Astrocyte (in vitro differentiated cells and primary cell): ENCODE measurements around the gene RXRB. TPM values are rescaled to one million over a fixed set of nuclear protein-coding genes. Genes with fewer than 3 reads are reported as not detected.

Source experiments
- DNase-seq: peaks from one replicate; pipeline ENCODE4 v3.0.0-alpha.2; 2010; ENCODE audit warnings: low read depth
- FAIRE-seq: peaks from 2 replicates; lab custom pipeline; 2011; peaks lifted over from hg19 to GRCh38; lab: Jason Lieb, UNC
- H2AFZ ChIP-seq: 2 replicates; pipeline ENCODE4 v1.6.0; 2012; ENCODE audit warnings: low read depth, low read length, inconsistent platforms
- H3K27ac ChIP-seq: 2 replicates; pipeline ENCODE4 v1.5.1; 2011; ENCODE audit warnings: low read depth, low read length, inconsistent platforms
- H3K27me3 ChIP-seq: 2 replicates; pipeline ENCODE4 v1.6.0; 2011; ENCODE audit warnings: low read length, inconsistent platforms; ENCODE audit not compliant: insufficient read depth
- H3K36me3 ChIP-seq: 2 replicates; pipeline ENCODE4 v1.5.1; 2011; ENCODE audit warnings: low read length, inconsistent platforms; ENCODE audit not compliant: insufficient read depth
- H3K4me1 ChIP-seq: 2 replicates; pipeline ENCODE4 v1.5.1; 2011; ENCODE audit warnings: low read length, inconsistent platforms; ENCODE audit not compliant: insufficient read depth
- H3K4me2 ChIP-seq: 2 replicates; pipeline ENCODE4 v1.6.0; 2012; ENCODE audit warnings: low read length, inconsistent platforms
- H3K4me3 ChIP-seq: 2 replicates; pipeline ENCODE4 v1.5.1; 2011; ENCODE audit warnings: low read depth, mild to moderate bottlenecking, low read length, inconsistent platforms; ENCODE audit not compliant: insufficient read depth
- H3K79me2 ChIP-seq: 2 replicates; pipeline ENCODE4 v1.6.0; 2012; ENCODE audit warnings: mild to moderate bottlenecking, low read length, inconsistent platforms; ENCODE audit not compliant: insufficient read depth
- H3K9ac ChIP-seq: 2 replicates; pipeline ENCODE4 v1.6.0; 2012; ENCODE audit warnings: mild to moderate bottlenecking, low read length, inconsistent platforms
- H3K9me3 ChIP-seq: 2 replicates; pipeline ENCODE4 v1.5.1; 2012; ENCODE audit warnings: low read depth, mild to moderate bottlenecking, low read length, inconsistent platforms; ENCODE audit not compliant: insufficient read depth
- H4K20me1 ChIP-seq: 2 replicates; pipeline ENCODE4 v1.6.0; 2012; ENCODE audit warnings: low read length, inconsistent platforms; ENCODE audit not compliant: insufficient read depth
- H3K27ac Mint-ChIP-seq: one replicate; pipeline ENCODE4 v1.8.0; 2021; ENCODE audit warnings: mild to moderate bottlenecking, mixed read lengths; ENCODE audit not compliant: unreplicated experiment
- H3K27me3 Mint-ChIP-seq: one replicate; pipeline ENCODE4 v1.8.0; 2021; ENCODE audit warnings: low read depth, mixed read lengths; ENCODE audit not compliant: unreplicated experiment
- H3K36me3 Mint-ChIP-seq: one replicate; pipeline ENCODE4 v1.8.0; 2021; ENCODE audit warnings: low read depth, mixed read lengths; ENCODE audit not compliant: unreplicated experiment
- H3K4me1 Mint-ChIP-seq: one replicate; pipeline ENCODE4 v1.8.0; 2021; ENCODE audit warnings: low read depth, mixed read lengths; ENCODE audit not compliant: unreplicated experiment
- H3K4me3 Mint-ChIP-seq: one replicate; pipeline ENCODE4 v1.8.0; 2021; ENCODE audit warnings: mild to moderate bottlenecking, moderate library complexity, mixed read lengths; ENCODE audit not compliant: unreplicated experiment
- H3K9me3 Mint-ChIP-seq: one replicate; pipeline ENCODE4 v1.8.0; 2021; ENCODE audit warnings: mild to moderate bottlenecking, mixed read lengths; ENCODE audit not compliant: unreplicated experiment
- EZH2 ChIP-seq: IDR thresholded peaks from 2 replicates; pipeline ENCODE4 v1.6.1; 2012; ENCODE audit warnings: mild to moderate bottlenecking, low read length, inconsistent platforms; ENCODE audit not compliant: insufficient read depth
- total RNA-seq: library from RNA; stranded (reverse); gene quantifications from 2 replicates; pipeline ENCODE4 v1.2.1, GENCODE V29; 2021
- TF ChIP-seq, protein P1 (sequence below): IDR thresholded peaks from 2 replicates; pipeline ENCODE4 v1.5.1; 2011; ENCODE audit warnings: low read depth, mild to moderate bottlenecking, inconsistent platforms, low read length, moderate library complexity; ENCODE audit not compliant: insufficient read depth

Gene RXRB
- total RNA-seq, 1 donor from 2014 or later = 34.0 TPM

DNA sequence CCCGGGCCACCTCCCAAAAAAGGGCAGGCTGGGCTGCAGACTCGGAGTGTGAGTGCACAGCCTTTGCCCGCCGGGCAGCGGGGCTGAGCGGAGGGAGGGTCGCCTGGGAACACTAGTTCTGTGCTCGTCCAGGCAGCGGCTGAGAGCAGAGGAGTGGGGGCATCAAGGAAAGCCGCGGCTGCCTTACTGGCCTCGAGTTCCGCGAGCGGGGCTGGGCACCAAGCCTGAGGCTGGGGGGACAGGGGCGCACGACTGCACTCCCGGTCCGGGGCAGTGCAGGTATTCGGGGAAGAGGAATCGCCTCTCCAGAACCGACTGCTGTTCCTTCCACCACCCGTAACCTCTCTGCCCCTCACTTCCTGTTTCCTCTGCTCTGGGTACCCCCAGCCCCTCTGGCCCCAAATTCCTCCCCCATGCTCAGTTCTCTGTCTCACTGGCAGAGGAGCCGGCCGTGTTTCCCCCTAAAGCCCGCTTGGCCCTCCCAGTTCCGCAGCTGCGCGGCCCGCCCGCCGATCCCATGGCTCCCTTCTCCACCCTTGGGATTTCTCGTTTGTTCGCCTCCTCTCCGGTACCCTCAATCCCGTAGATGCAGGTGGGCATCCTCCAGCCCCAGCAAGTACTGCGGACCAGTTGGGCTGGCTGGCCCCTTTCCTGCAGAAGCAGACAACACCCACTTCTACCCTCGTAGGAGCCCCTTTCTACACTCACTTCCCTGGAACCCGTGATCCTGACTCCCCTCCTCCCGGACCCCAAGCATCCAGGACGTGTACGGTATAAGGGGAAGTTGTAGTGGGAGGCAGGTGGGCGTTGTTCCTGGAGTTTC, 12.9 kb upstream of the RXRB start:
- Mint-ChIP-seq H3K36me3 (peaks cover 15% of the 10 kb centered on the region), H3K27me3 (peaks cover 33% of the 10 kb centered on the region), H3K4me1 (peaks cover 6% of the 10 kb centered on the region), H3K4me3 (peak overlapping the region; percentile 85), H3K9me3 (peaks cover 2% of the 10 kb centered on the region), H3K27ac (peak overlapping the region; percentile 69)
- H2AFZ ChIP-seq = peak overlapping the region; percentile 85
- H3K9ac ChIP-seq = peak overlapping the region; percentile 60
- TF ChIP-seq, protein P1, sequence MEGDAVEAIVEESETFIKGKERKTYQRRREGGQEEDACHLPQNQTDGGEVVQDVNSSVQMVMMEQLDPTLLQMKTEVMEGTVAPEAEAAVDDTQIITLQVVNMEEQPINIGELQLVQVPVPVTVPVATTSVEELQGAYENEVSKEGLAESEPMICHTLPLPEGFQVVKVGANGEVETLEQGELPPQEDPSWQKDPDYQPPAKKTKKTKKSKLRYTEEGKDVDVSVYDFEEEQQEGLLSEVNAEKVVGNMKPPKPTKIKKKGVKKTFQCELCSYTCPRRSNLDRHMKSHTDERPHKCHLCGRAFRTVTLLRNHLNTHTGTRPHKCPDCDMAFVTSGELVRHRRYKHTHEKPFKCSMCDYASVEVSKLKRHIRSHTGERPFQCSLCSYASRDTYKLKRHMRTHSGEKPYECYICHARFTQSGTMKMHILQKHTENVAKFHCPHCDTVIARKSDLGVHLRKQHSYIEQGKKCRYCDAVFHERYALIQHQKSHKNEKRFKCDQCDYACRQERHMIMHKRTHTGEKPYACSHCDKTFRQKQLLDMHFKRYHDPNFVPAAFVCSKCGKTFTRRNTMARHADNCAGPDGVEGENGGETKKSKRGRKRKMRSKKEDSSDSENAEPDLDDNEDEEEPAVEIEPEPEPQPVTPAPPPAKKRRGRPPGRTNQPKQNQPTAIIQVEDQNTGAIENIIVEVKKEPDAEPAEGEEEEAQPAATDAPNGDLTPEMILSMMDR = no peak
- TF ChIP-seq EZH2 = no peak
- H3K36me3 ChIP-seq = peaks cover 13% of the 10 kb centered on the region
- peak overlapping the region; percentile 90 for H3K4me2 ChIP-seq
- H3K27me3 ChIP-seq = no peaks in the 10 kb centered on the region
- H3K4me3 ChIP-seq = peak overlapping the region; percentile 60
- H3K4me1 ChIP-seq = peaks cover 9% of the 10 kb centered on the region
- H3K9me3 ChIP-seq = no peaks in the 10 kb centered on the region
- FAIRE-seq = no peak
- peaks cover 13% of the 10 kb centered on the region for H4K20me1 ChIP-seq
- no peak for DNase-seq
- H3K79me2 ChIP-seq = peaks cover 17% of the 10 kb centered on the region
- H3K27ac ChIP-seq = no peak overlapping the region

DNA sequence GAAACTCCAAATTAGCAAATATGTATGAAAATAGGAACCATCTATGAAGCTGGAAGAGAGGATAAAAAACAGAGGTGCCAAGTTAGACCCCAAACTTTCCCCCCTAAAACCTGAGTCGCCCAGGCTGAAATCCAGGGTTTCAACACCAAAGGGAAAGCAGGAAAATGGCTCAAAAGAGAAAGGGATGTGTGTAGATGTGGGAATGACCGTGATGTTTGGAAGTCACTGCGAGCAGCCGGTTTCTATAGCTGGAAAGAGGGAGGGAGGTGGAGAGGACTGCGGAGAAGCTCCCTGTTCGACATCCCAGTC, 12.3 kb upstream of the RXRB start:
- TF ChIP-seq EZH2 = no peak
- TF ChIP-seq, protein P1 = no peak
- Histone ChIP-seq H3K4me3 (peak overlapping the region; percentile 60), H4K20me1 (peaks cover 13% of the 10 kb centered on the region), H3K4me2 (peak overlapping the region; percentile 90), H3K79me2 (peaks cover 21% of the 10 kb centered on the region), H3K9me3 (no peaks in the 10 kb centered on the region), H3K4me1 (peaks cover 9% of the 10 kb centered on the region), H3K9ac (peak overlapping the region; percentile 60), H3K27ac (no peak overlapping the region), H2AFZ (peak overlapping the region; percentile 85), H3K27me3 (no peaks in the 10 kb centered on the region), H3K36me3 (peaks cover 13% of the 10 kb centered on the region)
- Mint-ChIP-seq H3K36me3 (peaks cover 15% of the 10 kb centered on the region), H3K27me3 (peaks cover 28% of the 10 kb centered on the region), H3K4me1 (peaks cover 6% of the 10 kb centered on the region), H3K9me3 (no peaks in the 10 kb centered on the region), H3K27ac (peak overlapping the region; percentile 85), H3K4me3 (peak overlapping the region; percentile 85)
- DNase-seq (no peak), FAIRE-seq (no peak)
